ENCODE data around the gene MYD88.

MYD88 gene

GRCh38 chr3:38138349-38139190 is at the start of gene MYD88:
MYD88 (plus strand) TSS chr3:38138661; CDS start chr3:38138701, 40 bp downstream.
- peak; percentile 61 for DNase-seq

- DNase-seq, result no peak
Observed at GRCh38 chr3:38089163-38089562, 49.3 kb upstream of the MYD88 start.

DNA sequence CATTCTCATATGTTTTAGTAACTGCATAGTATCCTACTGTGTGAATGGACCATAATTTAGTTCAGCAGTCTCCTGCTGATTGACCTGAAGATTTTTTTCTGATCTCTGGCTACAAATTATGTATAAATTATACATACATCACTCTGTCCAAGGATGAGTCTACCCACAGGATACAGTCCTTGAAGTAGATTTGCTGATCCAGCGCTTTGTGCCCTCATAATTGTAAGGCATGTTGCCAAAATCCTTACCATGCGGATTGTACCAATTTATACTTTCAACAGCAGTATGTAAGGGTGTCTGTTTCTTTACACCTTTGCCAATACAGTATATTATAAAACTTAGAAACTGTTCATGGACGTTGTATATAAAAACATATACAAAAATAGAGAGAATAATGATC is 48.0 kb upstream of the MYD88 start:
- no peak for DNase-seq

DNA sequence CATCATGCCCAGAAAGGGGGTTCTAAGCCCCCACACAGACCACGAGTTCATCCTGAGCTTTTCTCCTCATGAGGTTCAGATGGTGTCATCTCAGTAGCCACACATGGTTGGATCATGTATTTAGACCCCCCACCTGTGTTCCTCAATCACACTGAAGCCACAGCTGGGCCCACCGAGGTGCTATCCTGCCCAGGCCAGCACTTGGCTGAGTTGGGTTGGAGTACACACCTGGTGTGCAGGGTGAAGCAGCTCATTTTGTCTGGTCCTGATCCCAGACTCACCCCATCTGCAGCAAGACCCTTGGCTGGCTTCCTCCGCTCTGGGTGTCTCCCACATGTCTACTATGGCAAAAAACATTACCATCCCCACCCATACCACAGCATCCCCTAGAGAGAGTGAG is 43.5 kb upstream of the MYD88 start:
- DNase-seq, result no peak

GRCh38 chr3:38095669-38096483 is 42.6 kb upstream of the MYD88 start:
- DNase-seq, result no peak

DNA sequence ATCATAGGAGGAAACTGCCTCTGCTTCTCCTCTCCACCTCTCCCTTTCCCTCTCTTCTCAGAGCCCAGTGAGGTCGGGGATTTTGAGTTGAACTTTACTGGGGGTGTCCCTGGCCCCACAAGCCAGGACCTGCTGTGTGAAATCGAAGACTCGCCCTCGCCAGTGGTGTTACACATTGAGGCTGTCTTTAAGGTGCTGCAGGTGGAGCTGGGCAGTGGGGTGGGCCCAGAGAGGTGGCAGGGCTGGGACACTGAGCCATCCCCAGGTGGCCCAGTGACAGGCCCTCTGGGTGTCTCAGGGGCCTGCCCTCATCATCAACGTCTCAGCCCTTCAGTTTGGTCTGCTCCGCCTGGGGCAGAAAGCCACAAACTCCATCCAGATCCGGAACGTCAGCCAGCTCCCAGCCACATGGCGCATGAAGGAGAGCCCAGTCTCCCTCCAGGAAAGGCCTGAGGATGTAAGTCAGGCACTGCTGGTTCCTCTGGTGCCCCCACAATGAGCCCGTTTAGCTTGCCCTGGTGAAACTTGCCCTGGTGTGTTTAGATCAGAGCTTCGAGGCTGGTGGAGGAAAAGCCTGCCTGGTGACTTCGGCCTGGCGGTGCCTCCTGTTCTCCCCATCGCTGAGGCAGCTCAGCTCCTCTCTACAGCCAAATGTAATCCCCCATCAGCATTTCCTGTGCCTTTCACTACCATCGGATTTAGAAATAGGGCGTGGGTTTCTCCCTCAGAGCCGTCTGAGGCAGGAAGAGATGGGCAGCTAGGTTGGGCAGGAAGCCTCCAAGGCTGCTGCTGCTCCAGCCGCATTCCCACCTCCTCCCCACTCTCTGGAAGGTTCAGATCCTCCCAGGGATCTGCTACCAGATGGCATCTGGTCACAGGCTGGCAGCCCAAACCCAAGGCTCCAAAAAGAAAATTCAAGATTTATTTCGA is 40.8 kb upstream of the MYD88 start:
- no peak for DNase-seq

GRCh38 chr3:38098376-38098723 is 40.1 kb upstream of the MYD88 start:
- no peak for DNase-seq

DNA sequence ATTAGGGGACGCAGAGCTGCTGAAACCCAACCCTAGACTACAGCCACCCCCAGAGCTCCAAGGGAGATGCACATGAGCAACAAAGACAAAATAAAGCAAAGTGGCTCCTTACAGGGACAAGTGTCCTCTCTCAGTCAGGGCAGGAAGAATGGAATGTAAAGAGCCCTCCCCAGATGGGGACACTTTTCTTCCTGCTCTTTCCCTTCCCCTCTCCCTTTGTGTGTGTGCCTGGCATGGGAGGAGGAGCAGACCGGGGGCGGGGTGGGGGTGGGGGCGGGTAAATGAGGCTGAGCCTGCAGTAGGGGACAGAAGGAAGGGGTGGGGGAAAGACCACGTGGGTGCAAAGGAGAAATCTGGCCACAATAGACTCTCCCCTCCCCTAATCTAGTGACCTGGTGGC is 38.9 kb upstream of the MYD88 start:
- no peak for DNase-seq

DNA sequence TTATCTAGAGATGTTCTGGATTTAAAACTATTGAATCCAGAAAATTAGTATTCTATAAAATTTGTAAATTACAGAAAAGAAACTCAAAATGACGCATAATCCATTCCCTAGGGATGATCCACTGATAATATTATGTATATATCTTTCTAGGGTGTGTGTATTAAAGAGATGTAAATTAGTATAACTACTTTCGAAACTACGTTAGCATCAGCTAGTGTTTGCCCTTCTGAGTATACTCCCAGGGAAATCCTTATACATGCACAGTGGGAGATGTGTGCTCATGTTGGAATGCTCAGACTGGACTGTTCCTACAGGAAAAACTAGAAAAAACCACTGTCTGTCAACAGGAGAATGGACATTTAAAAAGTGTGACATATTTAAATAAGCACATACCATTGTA is 38.0 kb upstream of the MYD88 start:
- DNase-seq, result no peak

- no peak for DNase-seq
Observed at GRCh38 chr3:38101811-38102443, 36.5 kb upstream of the MYD88 start.

DNA sequence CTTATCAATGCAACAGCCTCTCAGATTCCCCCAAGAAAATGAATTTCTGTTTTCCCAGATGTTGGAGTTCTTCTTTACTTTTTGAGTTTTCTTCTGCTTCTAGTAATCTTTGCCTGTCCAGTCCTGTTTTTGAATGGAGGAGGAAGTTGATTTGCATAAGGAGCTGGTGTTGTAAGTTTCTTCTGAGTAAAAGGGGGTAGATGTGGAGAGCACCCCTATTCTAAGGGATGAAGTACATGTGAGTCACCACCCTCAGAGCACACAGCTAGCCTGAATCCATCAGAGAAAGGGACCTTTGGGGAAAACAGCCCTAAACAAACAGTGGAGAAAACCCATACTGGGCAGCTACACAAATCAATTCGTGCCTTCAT is 36.0 kb upstream of the MYD88 start:
- DNase-seq, result no peak

- no peak for DNase-seq
Observed at GRCh38 chr3:38105525-38105924, 32.9 kb upstream of the MYD88 start.

GRCh38 chr3:38107911-38108648 is 30.4 kb upstream of the MYD88 start:
- no peak for DNase-seq

- DNase-seq, result no peak
Observed at GRCh38 chr3:38108649-38109579, 29.5 kb upstream of the MYD88 start.

- DNase-seq, result no peak
Observed at GRCh38 chr3:38109580-38110313, 28.7 kb upstream of the MYD88 start.

- no peak for DNase-seq
Observed at GRCh38 chr3:38110314-38111050, 28.0 kb upstream of the MYD88 start.

- no peak for DNase-seq
Observed at GRCh38 chr3:38111201-38111600, 27.3 kb upstream of the MYD88 start.

DNA sequence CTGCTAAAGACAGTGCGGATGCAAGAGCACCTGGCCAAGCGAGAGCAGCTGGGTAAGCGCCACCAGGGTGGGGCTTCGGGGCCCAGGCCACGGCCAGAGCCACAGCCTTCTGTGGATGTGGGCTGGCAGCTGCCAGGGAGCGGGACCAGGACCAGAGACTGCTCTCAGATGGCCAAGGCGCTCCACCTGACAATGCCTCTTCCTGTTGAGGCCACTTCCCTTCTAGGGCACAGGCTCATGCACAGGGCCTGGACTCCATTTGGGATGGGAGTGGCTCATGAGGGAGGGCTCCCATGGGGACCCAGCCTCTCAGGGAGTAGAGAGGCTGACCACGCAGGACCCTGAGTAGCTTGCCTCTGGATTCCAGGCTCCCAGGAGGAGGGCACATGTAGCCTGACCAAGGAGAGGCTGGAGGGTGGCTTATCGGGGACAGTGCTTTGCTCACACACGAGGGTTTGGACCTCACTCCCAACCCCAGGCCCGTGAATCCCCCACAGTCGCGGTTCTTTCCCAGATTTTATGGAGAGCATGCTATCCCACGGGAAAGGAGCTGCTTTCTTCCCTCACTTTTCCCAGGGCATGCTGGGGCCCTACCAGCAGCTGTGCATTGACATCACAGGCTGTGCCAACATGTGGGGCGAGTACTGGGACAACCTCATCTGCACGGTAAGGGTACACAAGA is 26.6 kb upstream of the MYD88 start:
- no peak for DNase-seq

- DNase-seq, result no peak
Observed at GRCh38 chr3:38112378-38112761, 26.1 kb upstream of the MYD88 start.
